ENCODE data around the gene EFL1. TPM values are rescaled to one million over a fixed set of nuclear protein-coding genes. Genes with fewer than 3 reads are reported as not detected.

EFL1 gene
- polyA plus RNA-seq, 1 experiment, result 13.0 TPM

- no peak for TF ChIP-seq CTCF (IDR thresholded peaks at IDR 0.05; ENCODE audit: insufficient read depth, low read depth, low read length)
- no peak overlapping the region for H3K4me3 ChIP-seq (ENCODE audit: low read depth, low read length)
- DNase-seq (ENCODE audit: low read depth), result no peak
- H3K36me3 ChIP-seq (ENCODE audit: control insufficient read depth, insufficient read depth, low read length), result no peaks in the 10 kb centered on the region
- POLR2A ChIA-PET, result no interaction called here
- CTCF ChIA-PET, result interaction anchor here (1.0 to 1.1 kb wide), 2 partner anchors 12 to 33 kb away, joined by 3 to 4 read pairs; no protein-coding TSS in a partner anchor
- H3K27me3 ChIP-seq (ENCODE audit: control insufficient read depth, insufficient read depth, low read length), result no peaks in the 10 kb centered on the region
Observed at GRCh38 chr15:82095803-82096202, 166.7 kb downstream of the EFL1 start.

GRCh38 chr15:82093774-82094211, 168.7 kb downstream of the EFL1 start:
- no peak overlapping the region for H3K4me3 ChIP-seq (ENCODE audit: low read depth, low read length)
- ChIA-PET CTCF (no interaction called here), POLR2A (interaction anchor here (0.6 kb wide), 1 partner anchor 1611 kb away, joined by 3 read pairs; no protein-coding TSS in a partner anchor)
- H3K27me3 ChIP-seq (ENCODE audit: control insufficient read depth, insufficient read depth, low read length), result no peaks in the 10 kb centered on the region
- no peak for TF ChIP-seq CTCF (IDR thresholded peaks at IDR 0.05; ENCODE audit: insufficient read depth, low read depth, low read length)
- no peaks in the 10 kb centered on the region for H3K36me3 ChIP-seq (ENCODE audit: control insufficient read depth, insufficient read depth, low read length)
- DNase-seq (ENCODE audit: low read depth), result no peak

GRCh38 chr15:82093325-82093724, 169.2 kb downstream of the EFL1 start:
- DNase-seq (ENCODE audit: low read depth), result no peak
- H3K4me3 ChIP-seq (ENCODE audit: low read depth, low read length), result no peak overlapping the region
- H3K27me3 ChIP-seq (ENCODE audit: control insufficient read depth, insufficient read depth, low read length), result no peaks in the 10 kb centered on the region
- ChIA-PET POLR2A (interaction anchor here (0.6 kb wide), 1 partner anchor 1611 kb away, joined by 3 read pairs; no protein-coding TSS in a partner anchor), CTCF (interaction anchor here (1.9 kb wide), 1 partner anchor 10 kb away, joined by 4 read pairs; no protein-coding TSS in a partner anchor)
- no peaks in the 10 kb centered on the region for H3K36me3 ChIP-seq (ENCODE audit: control insufficient read depth, insufficient read depth, low read length)
- no peak for TF ChIP-seq CTCF (IDR thresholded peaks at IDR 0.05; ENCODE audit: insufficient read depth, low read depth, low read length)

GRCh38 chr15:82091636-82092140, 170.8 kb downstream of the EFL1 start:
- CTCF ChIA-PET, result interaction anchor here (1.0 to 1.9 kb wide), 3 partner anchors 8 to 15 kb away, joined by 3 to 4 read pairs (median 3); no protein-coding TSS in a partner anchor
- no peak for TF ChIP-seq CTCF (IDR thresholded peaks at IDR 0.05; ENCODE audit: insufficient read depth, low read depth, low read length)
- H3K27me3 ChIP-seq (ENCODE audit: control insufficient read depth, insufficient read depth, low read length), result no peaks in the 10 kb centered on the region
- H3K4me3 ChIP-seq (ENCODE audit: low read depth, low read length), result no peak overlapping the region
- POLR2A ChIA-PET, result no interaction called here
- no peak for DNase-seq (ENCODE audit: low read depth)
- H3K36me3 ChIP-seq (ENCODE audit: control insufficient read depth, insufficient read depth, low read length), result no peaks in the 10 kb centered on the region

GRCh38 chr15:82086243-82086995, 176.1 kb downstream of the EFL1 start:
- ChIA-PET POLR2A (no interaction called here), CTCF (no interaction called here)
- TF ChIP-seq CTCF (IDR thresholded peaks at IDR 0.05; ENCODE audit: insufficient read depth, low read depth, low read length), result no peak
- Histone ChIP-seq H3K27me3 (ENCODE audit: control insufficient read depth, insufficient read depth, low read length) (no peaks in the 10 kb centered on the region), H3K4me3 (ENCODE audit: low read depth, low read length) (no peak overlapping the region), H3K36me3 (ENCODE audit: control insufficient read depth, insufficient read depth, low read length) (no peaks in the 10 kb centered on the region)
- no peak for DNase-seq (ENCODE audit: low read depth)

Measured in BJ (cell line).